ENCODE data around the gene C1QTNF1.

The C1QTNF1 gene

GRCh38 chr17:79041041-79041570, 17.1 kb downstream of the C1QTNF1 start:
- DNase-seq (ENCODE audit: low read depth): no peak

DNA sequence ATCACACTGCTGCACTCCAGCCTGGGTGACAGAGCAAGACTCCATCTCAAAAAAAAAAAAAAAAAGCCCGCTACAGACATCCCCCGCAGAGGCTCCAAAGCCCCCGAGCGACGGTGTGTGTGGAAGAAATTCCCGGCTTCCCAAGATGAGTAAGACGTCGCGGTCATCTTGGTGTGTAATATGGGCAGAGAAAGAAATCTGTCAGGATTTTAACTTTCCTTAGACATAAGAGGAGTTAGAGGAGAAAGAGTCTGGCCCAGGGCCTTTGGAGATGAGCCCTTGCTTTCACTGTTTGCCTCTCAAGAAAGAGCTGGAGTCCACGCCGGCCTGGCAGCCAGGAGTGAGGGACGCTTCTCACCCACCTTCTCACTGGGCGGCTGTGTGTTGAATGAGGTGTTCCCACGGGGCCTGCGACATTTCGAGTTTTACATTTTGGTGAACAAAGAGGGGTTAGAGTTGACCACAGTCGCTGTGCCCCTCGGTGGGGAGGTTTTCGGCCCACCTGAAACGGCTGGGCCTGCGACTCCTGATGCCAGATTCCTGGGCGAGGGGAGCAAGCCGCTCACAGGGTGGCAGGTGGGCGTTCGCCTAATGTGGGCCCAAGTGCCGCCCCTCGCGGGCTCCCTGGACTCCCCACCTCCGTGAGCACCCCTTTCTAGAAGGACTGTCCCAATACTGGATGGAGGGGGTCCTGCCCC, 17.9 kb downstream of the C1QTNF1 start:
- no peak for DNase-seq (ENCODE audit: low read depth)

GRCh38 chr17:79042421-79043190, 18.6 kb downstream of the C1QTNF1 start:
- DNase-seq (ENCODE audit: low read depth): no peak

DNA sequence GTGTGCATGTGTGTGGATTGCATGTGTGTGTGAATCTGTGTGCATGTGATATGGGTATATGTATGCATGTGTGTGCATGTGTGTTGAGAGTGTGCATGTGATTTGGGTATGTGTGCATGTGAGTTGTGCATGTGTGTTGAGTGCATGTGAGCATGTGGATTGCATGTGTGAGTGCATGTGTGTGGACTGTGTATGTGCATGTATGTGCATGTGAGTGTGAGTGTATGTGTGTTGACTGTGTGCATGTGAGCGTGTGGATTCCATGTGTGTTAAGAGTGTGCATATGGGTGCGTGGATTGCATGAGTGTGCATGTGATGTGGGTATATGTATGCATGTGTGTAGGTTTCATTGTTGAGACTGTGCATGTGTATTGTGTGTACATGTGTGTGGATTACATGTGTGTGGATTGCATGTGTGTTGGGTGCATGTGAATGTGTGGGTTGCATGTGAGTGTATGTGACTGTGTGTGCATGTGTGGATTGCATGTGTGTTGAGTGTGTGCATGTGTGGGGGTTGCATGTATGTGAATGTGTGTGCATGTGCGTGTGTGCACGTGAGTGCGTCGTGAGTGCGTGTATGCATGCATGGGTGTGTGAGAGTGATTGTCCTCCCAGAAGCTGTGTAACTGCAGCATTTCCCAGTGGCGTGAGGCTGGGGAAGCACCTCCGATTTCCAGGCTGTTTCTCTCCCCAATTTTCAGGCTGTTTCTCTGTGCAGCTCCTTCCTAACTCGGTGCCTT, 19.4 kb downstream of the C1QTNF1 start:
- no peak for DNase-seq (ENCODE audit: low read depth)

DNA sequence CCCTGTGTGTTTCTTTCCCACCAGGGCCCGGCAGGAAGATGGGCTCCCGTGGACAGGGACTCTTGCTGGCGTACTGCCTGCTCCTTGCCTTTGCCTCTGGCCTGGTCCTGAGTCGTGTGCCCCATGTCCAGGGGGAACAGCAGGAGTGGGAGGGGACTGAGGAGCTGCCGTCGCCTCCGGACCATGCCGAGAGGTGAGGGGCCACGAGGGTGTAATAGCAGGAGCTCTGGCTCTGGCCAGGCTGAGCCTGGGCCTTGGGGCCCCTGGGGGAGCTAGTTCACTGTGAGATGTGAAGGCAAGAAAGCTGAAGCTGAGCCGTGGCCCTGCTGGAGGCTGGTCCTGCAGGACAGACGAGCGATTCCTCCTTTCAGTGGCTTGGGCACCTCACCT, 20.0 kb downstream of the C1QTNF1 start:
- DNase-seq (ENCODE audit: low read depth): no peak

- no peak for DNase-seq (ENCODE audit: low read depth)
Measured at GRCh38 chr17:79044462-79044861, 20.5 kb downstream of the C1QTNF1 start.

GRCh38 chr17:79045001-79045729, 21.2 kb downstream of the C1QTNF1 start:
- no peak for DNase-seq (ENCODE audit: low read depth)

DNA sequence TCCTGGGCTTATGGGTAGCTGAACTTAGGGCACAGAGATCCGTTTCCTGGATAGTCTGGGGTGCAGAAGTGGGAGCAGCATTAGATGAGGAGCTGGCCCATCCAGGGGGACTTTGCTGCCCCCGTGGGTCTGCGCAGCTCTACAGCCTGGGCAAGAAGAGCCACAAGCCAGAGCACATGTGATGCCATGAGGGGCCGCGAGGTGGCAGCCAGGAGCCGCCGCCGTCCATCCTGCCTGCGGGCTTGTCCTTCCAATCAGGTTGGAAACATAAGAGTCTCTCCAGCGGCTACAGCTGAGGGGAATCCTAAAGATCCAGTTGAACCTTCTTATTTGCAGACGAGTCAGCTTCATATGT, 21.9 kb downstream of the C1QTNF1 start:
- no peak for DNase-seq (ENCODE audit: low read depth)

DNA sequence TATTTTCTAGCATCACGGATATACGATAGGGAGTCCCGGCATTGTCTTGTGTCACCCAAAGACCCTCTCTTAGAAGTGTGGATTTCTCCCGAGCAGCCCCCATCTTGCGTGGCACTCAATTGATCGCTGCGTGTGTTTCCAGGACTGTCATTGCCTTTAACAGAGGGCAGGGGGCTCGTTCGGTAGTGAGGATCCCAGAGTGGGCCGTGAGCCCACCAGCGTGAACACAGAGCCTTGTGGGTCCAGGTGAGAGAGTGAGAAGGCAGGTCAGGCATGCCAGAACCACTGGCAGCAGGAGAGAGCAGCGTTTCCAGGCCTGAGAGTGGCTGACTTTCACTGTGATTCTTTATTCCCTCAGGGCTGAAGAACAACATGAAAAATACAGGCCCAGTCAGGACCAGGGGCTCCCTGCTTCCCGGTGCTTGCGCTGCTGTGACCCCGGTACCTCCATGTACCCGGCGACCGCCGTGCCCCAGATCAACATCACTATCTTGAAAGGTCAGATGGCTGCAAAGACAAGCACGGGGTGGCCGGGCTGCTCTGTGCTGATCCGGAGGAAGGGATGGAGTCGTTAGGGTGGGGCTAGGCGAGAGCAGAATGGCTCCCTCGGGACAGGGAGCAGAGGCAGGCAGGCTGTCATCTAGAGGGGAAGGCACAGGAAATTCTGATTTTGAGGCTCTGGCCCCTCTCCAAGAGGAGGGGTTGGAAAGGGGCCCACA, 22.4 kb downstream of the C1QTNF1 start:
- no peak for DNase-seq (ENCODE audit: low read depth)

DNA sequence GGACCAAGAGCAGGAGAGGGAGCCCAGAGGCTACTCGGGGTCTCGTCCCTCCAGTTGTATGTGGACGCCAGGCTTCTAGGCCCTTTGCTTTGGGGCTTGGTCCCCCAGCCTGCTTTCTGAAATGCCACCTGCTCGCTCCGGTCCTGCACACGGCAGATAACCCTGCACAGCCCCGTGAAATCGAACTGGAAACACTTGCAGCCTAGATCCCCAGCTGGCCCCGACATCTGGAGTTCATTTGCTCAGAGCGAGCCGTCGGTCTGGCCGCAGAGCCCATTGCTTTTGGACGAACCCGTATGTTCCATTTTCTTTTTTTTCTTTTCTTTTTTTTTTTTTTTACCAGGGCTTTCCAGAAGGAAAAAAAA, 22.9 kb downstream of the C1QTNF1 start:
- no peak for DNase-seq (ENCODE audit: low read depth)

DNA sequence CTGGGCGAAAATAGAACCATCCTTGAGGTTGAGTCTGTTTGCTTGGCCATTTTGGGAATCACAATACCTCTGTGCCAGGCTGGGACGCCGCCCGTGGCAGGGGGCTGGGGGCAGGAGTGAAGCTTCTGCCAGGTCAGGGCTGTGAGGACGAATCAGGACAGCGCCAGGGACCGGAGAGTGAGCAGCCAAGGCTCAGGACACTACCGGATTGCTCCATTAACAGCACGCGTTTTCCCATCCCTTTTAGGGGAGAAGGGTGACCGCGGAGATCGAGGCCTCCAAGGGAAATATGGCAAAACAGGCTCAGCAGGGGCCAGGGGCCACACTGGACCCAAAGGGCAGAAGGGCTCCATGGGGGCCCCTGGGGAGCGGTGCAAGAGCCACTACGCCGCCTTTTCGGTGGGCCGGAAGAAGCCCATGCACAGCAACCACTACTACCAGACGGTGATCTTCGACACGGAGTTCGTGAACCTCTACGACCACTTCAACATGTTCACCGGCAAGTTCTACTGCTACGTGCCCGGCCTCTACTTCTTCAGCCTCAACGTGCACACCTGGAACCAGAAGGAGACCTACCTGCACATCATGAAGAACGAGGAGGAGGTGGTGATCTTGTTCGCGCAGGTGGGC, 23.4 kb downstream of the C1QTNF1 start:
- no peak for DNase-seq (ENCODE audit: low read depth)

DNA sequence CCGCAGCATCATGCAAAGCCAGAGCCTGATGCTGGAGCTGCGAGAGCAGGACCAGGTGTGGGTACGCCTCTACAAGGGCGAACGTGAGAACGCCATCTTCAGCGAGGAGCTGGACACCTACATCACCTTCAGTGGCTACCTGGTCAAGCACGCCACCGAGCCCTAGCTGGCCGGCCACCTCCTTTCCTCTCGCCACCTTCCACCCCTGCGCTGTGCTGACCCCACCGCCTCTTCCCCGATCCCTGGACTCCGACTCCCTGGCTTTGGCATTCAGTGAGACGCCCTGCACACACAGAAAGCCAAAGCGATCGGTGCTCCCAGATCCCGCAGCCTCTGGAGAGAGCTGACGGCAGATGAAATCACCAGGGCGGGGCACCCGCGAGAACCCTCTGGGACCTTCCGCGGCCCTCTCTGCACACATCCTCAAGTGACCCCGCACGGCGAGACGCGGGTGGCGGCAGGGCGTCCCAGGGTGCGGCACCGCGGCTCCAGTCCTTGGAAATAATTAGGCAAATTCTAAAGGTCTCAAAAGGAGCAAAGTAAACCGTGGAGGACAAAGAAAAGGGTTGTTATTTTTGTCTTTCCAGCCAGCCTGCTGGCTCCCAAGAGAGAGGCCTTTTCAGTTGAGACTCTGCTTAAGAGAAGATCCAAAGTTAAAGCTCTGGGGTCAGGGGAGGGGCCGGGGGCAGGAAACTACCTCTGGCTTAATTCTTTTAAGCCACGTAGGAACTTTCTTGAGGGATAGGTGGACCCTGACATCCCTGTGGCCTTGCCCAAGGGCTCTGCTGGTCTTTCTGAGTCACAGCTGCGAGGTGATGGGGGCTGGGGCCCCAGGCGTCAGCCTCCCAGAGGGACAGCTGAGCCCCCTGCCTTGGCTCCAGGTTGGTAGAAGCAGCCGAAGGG, 24.2 kb downstream of the C1QTNF1 start:
- no peak for DNase-seq (ENCODE audit: low read depth)

- DNase-seq (ENCODE audit: low read depth): no peak
Measured at GRCh38 chr17:79048826-79049755, 25.1 kb downstream of the C1QTNF1 start.

DNA sequence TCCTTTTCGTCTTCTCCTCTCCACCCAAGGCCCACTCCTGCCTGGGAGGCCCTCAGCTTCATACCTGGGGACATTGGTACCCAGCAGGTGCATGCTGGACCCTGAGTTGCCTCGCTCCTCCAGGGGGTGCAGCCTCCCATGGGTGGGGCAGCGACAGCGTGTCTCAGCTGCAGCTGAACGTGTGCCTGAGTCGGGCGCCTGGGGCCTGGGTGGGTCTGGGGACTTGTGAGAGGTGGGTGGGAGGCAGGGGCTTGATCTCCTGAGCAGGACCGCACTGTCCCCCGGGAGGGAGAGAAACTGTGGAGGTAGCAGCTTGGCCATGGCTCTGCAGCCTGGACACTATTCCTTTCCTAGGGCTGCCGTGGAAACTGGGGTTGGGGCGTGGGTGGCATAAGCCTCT, 25.9 kb downstream of the C1QTNF1 start:
- DNase-seq (ENCODE audit: low read depth): no peak

DNA sequence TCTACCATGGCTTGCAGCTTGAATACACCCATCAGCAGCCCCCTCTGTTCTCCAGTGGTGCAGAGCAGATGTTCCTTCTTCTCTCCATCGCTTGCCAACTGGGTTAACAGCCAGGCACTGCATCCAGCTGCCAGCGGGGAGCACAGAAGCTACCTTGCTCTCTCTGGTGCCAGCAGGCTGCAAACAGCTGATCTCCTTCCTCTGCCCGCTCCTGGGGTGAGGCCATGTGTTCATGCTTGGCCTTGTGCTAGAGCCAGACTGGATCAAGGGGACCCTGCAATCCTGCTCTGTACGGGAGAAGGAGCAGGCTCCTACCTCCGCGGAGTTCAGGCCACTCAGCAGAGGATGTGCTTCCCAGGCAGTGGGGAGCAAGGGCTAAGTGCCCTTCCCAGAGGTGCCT, 26.6 kb downstream of the C1QTNF1 start:
- no peak for DNase-seq (ENCODE audit: low read depth)

- no peak for DNase-seq (ENCODE audit: low read depth)
Measured at GRCh38 chr17:79051306-79051705, 27.3 kb downstream of the C1QTNF1 start.

- no peak for DNase-seq (ENCODE audit: low read depth)
Measured at GRCh38 chr17:79052131-79052530, 28.2 kb downstream of the C1QTNF1 start.

DNA sequence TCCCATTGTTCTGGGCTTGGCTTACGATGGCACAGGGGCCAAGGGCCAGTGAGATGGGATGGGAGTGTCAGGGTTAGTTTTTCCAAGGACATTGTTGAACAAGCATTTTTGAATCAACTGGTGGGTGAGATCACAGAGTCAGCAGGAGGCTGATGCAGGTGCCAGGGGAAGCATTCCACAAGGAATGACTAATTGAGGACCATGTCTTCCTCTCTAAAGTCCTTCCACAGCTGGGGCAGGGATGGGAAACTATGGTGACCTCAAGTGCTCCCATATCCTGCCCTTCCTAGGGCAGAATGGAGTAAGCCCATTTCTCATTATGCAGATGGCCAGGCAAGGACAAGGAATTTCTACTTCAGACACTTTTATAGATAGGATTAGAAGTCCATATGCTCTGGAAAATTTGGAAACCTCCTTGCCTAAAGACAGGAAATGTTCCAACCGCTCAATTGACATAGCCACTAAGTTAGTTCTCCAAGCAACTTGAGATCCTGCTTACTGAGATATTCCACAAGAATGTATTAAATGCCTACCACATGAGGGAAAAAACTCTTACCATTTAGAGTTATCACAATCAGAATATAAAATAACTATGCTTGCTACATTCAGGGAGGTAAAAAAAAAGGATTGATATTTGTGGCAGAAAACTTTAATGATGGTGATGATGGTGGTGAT, 29.4 kb downstream of the C1QTNF1 start:
- no peak for DNase-seq (ENCODE audit: low read depth)

All from HS-27A (cell line).